WTC11 (cell line): ENCODE results near the gene OLFML3. TPM values are rescaled to one million over a fixed set of nuclear protein-coding genes. Genes with fewer than 3 reads are reported as not detected.

ENCODE experiments used
- ATAC-seq: fragments of 200-7000 bp; cut with Tn5 transposase; 2 replicates; pipeline ENCODE4 v1.10.0; 2021; ENCODE audit warnings: mild to moderate bottlenecking, moderate library complexity
- CTCF ChIA-PET: fragments of 300-600 bp; sonication (Branson Sonifier 250); formaldehyde crosslinking; loops from one replicate; lab custom pipeline; 2021; ENCODE audit warnings: antibody characterized with exemption; lab: Charles Lee
- POLR2A ChIA-PET: fragments of 350-600 bp; sonication (Branson Sonifier 250); formaldehyde crosslinking; loops from one replicate; lab custom pipeline; 2021; ENCODE audit warnings: antibody characterized with exemption; lab: Charles Lee
- DNase-seq: peaks from one replicate; pipeline ENCODE4 v3.0.0; 2021; ENCODE audit warnings: low spot score
- H3K27ac Mint-ChIP-seq: 2 replicates; pipeline ENCODE4 v1.8.0; 2021; ENCODE audit warnings: mixed read lengths
- H3K27me3 Mint-ChIP-seq: 2 replicates; pipeline ENCODE4 v1.8.0; 2021; ENCODE audit warnings: low read depth, mild to moderate bottlenecking, moderate library complexity, mixed read lengths
- H3K36me3 Mint-ChIP-seq: 2 replicates; pipeline ENCODE4 v1.8.0; 2021; ENCODE audit warnings: mixed read lengths
- H3K4me1 Mint-ChIP-seq: 2 replicates; pipeline ENCODE4 v1.8.0; 2022; ENCODE audit warnings: mixed read lengths
- H3K4me3 Mint-ChIP-seq: 2 replicates; pipeline ENCODE4 v1.8.0; 2021; ENCODE audit warnings: mild to moderate bottlenecking, moderate library complexity, mixed read lengths
- H3K9me3 Mint-ChIP-seq: 2 replicates; pipeline ENCODE4 v1.8.0; 2021; ENCODE audit warnings: mixed read lengths
- ELF4 ChIP-seq: sonication (generic); formaldehyde crosslinking; IDR thresholded peaks from 2 replicates; pipeline ENCODE4 v1.8.1; 2022; ENCODE audit warnings: low read depth, mild to moderate bottlenecking, moderate library complexity, missing genetic modification reagents
- ESRRA ChIP-seq: sonication (generic); formaldehyde crosslinking; IDR thresholded peaks from 2 replicates; pipeline ENCODE4 v1.8.1; 2022; ENCODE audit warnings: mild to moderate bottlenecking, missing genetic modification reagents, borderline replicate concordance
- GRHL2 ChIP-seq: fragments of 250-450 bp; sonication (Bioruptor Pico); IDR thresholded peaks from 2 replicates; pipeline ENCODE4 v1.8.0; 2022; ENCODE audit warnings: mild to moderate bottlenecking, moderate library complexity; ENCODE audit not compliant: insufficient replicate concordance, severe bottlenecking
- GTF2I ChIP-seq: fragments of 250-450 bp; sonication (Bioruptor Pico); conservative IDR thresholded peaks from 2 replicates; pipeline ENCODE4 v1.4.0; 2021; ENCODE audit warnings: mild to moderate bottlenecking
- HMGA2 ChIP-seq: fragments of 250-450 bp; sonication (Bioruptor Pico); IDR thresholded peaks from 2 replicates; pipeline ENCODE4 v1.4.0; 2021; ENCODE audit warnings: mild to moderate bottlenecking, moderate library complexity
- JAZF1 ChIP-seq: fragments of 250-450 bp; sonication (Bioruptor Pico); IDR thresholded peaks from 2 replicates; pipeline ENCODE4 v1.9.0; 2021; ENCODE audit warnings: moderate library complexity, mild to moderate bottlenecking, inconsistent platforms
- MXD4 ChIP-seq: fragments of 250-450 bp; sonication (Bioruptor Pico); IDR thresholded peaks from 2 replicates; pipeline ENCODE4 v1.8.0; 2021; ENCODE audit warnings: mild to moderate bottlenecking, moderate library complexity, borderline replicate concordance
- MYBL2 ChIP-seq: sonication (generic); formaldehyde crosslinking; IDR thresholded peaks from 2 replicates; pipeline ENCODE4 v1.8.1; 2023; ENCODE audit warnings: mild to moderate bottlenecking, moderate library complexity, missing genetic modification reagents
- NFATC4 ChIP-seq: fragments of 250-450 bp; sonication (Bioruptor Pico); IDR thresholded peaks from 2 replicates; pipeline ENCODE4 v1.9.0; 2021; ENCODE audit warnings: mild to moderate bottlenecking
- NFE2L1 ChIP-seq: sonication (generic); formaldehyde crosslinking; IDR thresholded peaks from 2 replicates; pipeline ENCODE4 v1.8.1; 2023; ENCODE audit warnings: missing genetic modification reagents
- NR2C2 ChIP-seq: sonication (generic); formaldehyde crosslinking; IDR thresholded peaks from 2 replicates; pipeline ENCODE4 v1.8.0; 2022; ENCODE audit warnings: mild to moderate bottlenecking, missing genetic modification reagents
- PRRX2 ChIP-seq: fragments of 250-450 bp; sonication (Bioruptor Pico); IDR thresholded peaks from 2 replicates; pipeline ENCODE4 v1.8.0; 2021; ENCODE audit warnings: mild to moderate bottlenecking
- SMAD4 ChIP-seq: sonication (generic); formaldehyde crosslinking; IDR thresholded peaks from 2 replicates; pipeline ENCODE4 v1.8.0; 2022; ENCODE audit warnings: mild to moderate bottlenecking, missing genetic modification reagents
- ZNF219 ChIP-seq: sonication (generic); formaldehyde crosslinking; IDR thresholded peaks from 2 replicates; pipeline ENCODE4 v1.8.0; 2023; ENCODE audit warnings: missing genetic modification reagents, mild to moderate bottlenecking, borderline replicate concordance
- ZNF232 ChIP-seq: sonication (generic); formaldehyde crosslinking; IDR thresholded peaks from 2 replicates; pipeline ENCODE4 v1.8.0; 2022; ENCODE audit warnings: mild to moderate bottlenecking, missing genetic modification reagents
- ZNF317 ChIP-seq: sonication (generic); formaldehyde crosslinking; IDR thresholded peaks from 2 replicates; pipeline ENCODE4 v1.8.1; 2023; ENCODE audit warnings: low read depth, mild to moderate bottlenecking, moderate library complexity, missing genetic modification reagents, borderline replicate concordance
- ZNF396 ChIP-seq: fragments of 250-450 bp; sonication (Bioruptor Pico); IDR thresholded peaks from 2 replicates; pipeline ENCODE4 v1.8.0; 2021; ENCODE audit warnings: mild to moderate bottlenecking, moderate library complexity, borderline replicate concordance
- ZNF423 ChIP-seq: fragments of 250-450 bp; sonication (Bioruptor Pico); IDR thresholded peaks from 2 replicates; pipeline ENCODE4 v2.1.2; 2022; ENCODE audit warnings: mild to moderate bottlenecking, moderate library complexity
- total RNA-seq: library from RNA; stranded (reverse); gene quantifications from 3 replicates; pipeline ENCODE4 v1.2.3, GENCODE V29; 2021
- TF ChIP-seq, protein P1 (sequence below): fragments of 250-450 bp; sonication (Bioruptor Pico); IDR thresholded peaks from 2 replicates; pipeline ENCODE4 v1.9.0; 2021; ENCODE audit warnings: moderate library complexity, mild to moderate bottlenecking, inconsistent platforms, borderline replicate concordance
- TF ChIP-seq, protein P2 (sequence below): sonication (generic); formaldehyde crosslinking; IDR thresholded peaks from 2 replicates; pipeline ENCODE4 v1.8.1; 2022; ENCODE audit warnings: mild to moderate bottlenecking, moderate library complexity, missing genetic modification reagents
- TF ChIP-seq, protein P3 (sequence below): sonication (generic); formaldehyde crosslinking; IDR thresholded peaks from 2 replicates; pipeline ENCODE4 v1.8.0; 2023; ENCODE audit warnings: missing genetic modification reagents
- TF ChIP-seq, protein P4 (sequence below): sonication (generic); formaldehyde crosslinking; IDR thresholded peaks from 2 replicates; pipeline ENCODE4 v1.8.1; 2023; ENCODE audit warnings: mild to moderate bottlenecking, missing genetic modification reagents, borderline replicate concordance
- TF ChIP-seq, protein P5 (sequence below): sonication (generic); formaldehyde crosslinking; IDR thresholded peaks from 2 replicates; pipeline ENCODE4 v1.8.0; 2023; ENCODE audit warnings: mild to moderate bottlenecking, missing genetic modification reagents

The OLFML3 gene
- total RNA-seq, 1 experiment from 2014 or later, result 65.8 TPM

DNA sequence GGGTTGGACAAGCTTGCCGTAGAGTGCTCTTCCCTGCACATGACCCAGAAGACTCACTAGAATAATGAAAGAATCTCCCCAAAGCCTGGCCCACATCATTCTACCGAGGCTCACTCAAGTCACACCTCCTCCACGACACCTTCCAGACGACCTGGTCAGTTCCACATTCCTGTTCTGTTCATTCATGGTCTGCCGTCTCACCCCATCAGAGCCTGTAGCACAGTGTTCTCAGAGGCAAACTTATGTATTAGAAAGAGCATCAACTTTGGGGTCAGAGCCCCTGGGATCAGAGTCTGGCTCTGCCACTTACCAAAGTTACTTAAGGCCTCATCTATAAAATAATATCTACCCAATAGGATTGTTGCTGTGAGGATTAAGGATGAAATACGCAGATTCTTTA is 7.5 kb downstream of the OLFML3 start:
- no peak for ATAC-seq

DNA sequence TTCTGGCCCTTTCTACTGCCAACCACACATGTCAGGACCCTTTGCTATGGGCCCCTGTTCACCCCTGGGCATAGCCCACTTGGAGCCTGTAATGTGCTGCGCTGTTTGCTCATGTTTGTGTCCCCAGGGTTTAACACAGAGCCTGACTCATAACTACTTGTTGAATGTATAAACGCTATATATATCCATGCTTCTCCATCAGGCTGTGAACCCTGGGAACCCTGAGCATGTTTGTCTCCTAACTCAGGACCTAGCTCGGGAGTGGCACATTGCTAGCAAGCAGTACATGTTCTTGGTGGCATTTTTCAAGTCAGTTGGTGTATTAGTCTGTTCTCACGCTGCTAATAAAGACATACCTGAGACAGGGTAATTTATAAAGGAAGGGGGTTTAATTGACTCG is 8.0 kb downstream of the OLFML3 start:
- H3K36me3 Mint-ChIP-seq, result peaks cover 50% of the 10 kb centered on the region
- ChIA-PET POLR2A (no interaction called here), CTCF (interaction anchor here (0.6 to 3.0 kb wide), 2 partner anchors 8 to 46 kb away, joined by 3 to 9 read pairs; partner anchors contain the start of gene OLFML3)
- no peak for DNase-seq
- H3K4me1 Mint-ChIP-seq, result peaks cover 16% of the 10 kb centered on the region
- H3K4me3 Mint-ChIP-seq, result no peak overlapping the region
- H3K27me3 Mint-ChIP-seq, result peaks cover 38% of the 10 kb centered on the region
- TF ChIP-seq NFE2L1 (CRISPR knock-in tag) (no peak), MYBL2 (no peak), GRHL2 (CRISPR knock-in tag) (no peak), JAZF1 (CRISPR knock-in tag) (no peak), ESRRA (no peak), ZNF396 (no peak), NFATC4 (CRISPR knock-in tag) (no peak), PRRX2 (CRISPR knock-in tag) (no peak), GTF2I (CRISPR knock-in tag) (no peak), NR2C2 (CRISPR knock-in tag) (no peak)
- TF ChIP-seq, protein P1, sequence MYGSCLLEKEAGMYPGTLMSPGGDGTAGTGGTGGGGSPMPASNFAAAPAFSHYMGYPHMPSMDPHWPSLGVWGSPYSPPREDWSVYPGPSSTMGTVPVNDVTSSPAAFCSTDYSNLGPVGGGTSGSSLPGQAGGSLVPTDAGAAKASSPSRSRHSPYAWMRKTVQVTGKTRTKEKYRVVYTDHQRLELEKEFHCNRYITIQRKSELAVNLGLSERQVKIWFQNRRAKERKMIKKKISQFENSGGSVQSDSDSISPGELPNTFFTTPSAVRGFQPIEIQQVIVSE (CRISPR knock-in tag), result no peak
- TF ChIP-seq, protein P2, sequence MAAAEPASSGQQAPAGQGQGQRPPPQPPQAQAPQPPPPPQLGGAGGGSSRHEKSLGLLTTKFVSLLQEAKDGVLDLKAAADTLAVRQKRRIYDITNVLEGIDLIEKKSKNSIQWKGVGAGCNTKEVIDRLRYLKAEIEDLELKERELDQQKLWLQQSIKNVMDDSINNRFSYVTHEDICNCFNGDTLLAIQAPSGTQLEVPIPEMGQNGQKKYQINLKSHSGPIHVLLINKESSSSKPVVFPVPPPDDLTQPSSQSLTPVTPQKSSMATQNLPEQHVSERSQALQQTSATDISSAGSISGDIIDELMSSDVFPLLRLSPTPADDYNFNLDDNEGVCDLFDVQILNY (CRISPR knock-in tag), result no peak
- ATAC-seq, result no peak
- H3K27ac Mint-ChIP-seq, result no peak overlapping the region
- peaks cover 45% of the 10 kb centered on the region for H3K9me3 Mint-ChIP-seq

More for the DNA sequence above, 7.5 kb downstream of the OLFML3 start:
- peaks cover 38% of the 10 kb centered on the region for H3K27me3 Mint-ChIP-seq
- CTCF ChIA-PET, result interaction anchor here (0.6 to 3.0 kb wide), 2 partner anchors 8 to 46 kb away, joined by 3 to 9 read pairs; partner anchors contain the start of gene OLFML3
- no peak overlapping the region; the same call in 1 of the 2 replicates for H3K27ac Mint-ChIP-seq
- H3K36me3 Mint-ChIP-seq, result peaks cover 52% of the 10 kb centered on the region
- TF ChIP-seq ZNF317 (peak; percentile 90), ZNF219 (no peak), HMGA2 (no peak), MXD4 (CRISPR knock-in tag) (no peak), GTF2I (CRISPR knock-in tag) (no peak), ZNF423 (CRISPR knock-in tag) (no peak)
- TF ChIP-seq, protein P3, sequence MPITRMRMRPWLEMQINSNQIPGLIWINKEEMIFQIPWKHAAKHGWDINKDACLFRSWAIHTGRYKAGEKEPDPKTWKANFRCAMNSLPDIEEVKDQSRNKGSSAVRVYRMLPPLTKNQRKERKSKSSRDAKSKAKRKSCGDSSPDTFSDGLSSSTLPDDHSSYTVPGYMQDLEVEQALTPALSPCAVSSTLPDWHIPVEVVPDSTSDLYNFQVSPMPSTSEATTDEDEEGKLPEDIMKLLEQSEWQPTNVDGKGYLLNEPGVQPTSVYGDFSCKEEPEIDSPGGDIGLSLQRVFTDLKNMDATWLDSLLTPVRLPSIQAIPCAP (CRISPR knock-in tag), result no peak
- POLR2A ChIA-PET, result no interaction called here
- no peak for DNase-seq
- peaks cover 20% of the 10 kb centered on the region for H3K4me1 Mint-ChIP-seq
- H3K4me3 Mint-ChIP-seq, result no peak overlapping the region
- H3K9me3 Mint-ChIP-seq, result peaks cover 45% of the 10 kb centered on the region

DNA sequence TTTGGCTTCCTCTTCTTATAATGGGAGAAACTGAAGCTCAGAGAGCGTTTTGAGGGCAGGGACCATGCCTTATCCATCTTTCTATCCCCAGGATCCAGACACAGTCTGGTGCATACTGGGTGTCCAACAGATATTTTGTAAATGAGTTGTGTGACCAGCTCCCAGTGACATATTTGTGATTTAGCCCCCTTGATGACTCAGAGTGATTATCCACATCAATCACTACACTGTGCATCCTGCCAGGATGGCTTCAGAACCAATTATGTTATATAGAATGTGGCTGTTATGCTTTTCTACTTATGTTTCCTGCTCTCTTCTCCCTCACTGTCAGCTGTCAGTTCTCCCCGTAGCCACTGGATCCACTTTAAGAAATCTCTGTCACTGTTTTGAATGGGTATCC is 11.3 kb downstream of the OLFML3 start:
- TF ChIP-seq SMAD4, result no peak
- CTCF ChIA-PET, result interaction anchor here (1.3 to 1.9 kb wide), 2 partner anchors 12 to 14 kb away, joined by 3 to 10 read pairs; partner anchors contain the start of gene OLFML3
- DNase-seq (no peak), ATAC-seq (no peak)
- POLR2A ChIA-PET, result no interaction called here
- H3K27ac Mint-ChIP-seq, result no peak overlapping the region
- H3K36me3 Mint-ChIP-seq, result peaks cover 44% of the 10 kb centered on the region
- H3K4me1 Mint-ChIP-seq, result 0 out of 2 replicates have a peak, but pooled peaks cover 4% of the 10 kb centered on the region
- H3K9me3 Mint-ChIP-seq, result peaks cover 52% of the 10 kb centered on the region
- no peak overlapping the region for H3K4me3 Mint-ChIP-seq
- peaks cover 42% of the 10 kb centered on the region for H3K27me3 Mint-ChIP-seq

DNA sequence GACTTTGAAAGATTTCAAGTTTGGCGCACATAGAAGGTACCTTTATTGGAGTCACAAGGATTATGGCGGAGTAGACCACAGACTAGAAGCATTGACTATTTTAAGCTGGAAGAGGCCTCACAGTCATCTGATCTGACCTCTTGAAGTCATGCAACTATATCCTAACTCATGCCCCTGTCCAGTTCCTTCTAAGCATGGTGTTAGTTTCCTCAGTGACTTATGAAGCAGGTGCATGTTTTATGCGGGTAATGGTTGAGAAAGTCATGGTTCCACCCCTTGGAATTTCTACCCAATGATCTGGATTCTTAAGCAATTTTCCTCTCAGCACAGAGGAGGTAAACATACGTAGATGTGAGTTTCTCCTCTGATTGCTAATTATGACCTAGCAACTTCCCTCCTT is 11.7 kb downstream of the OLFML3 start:
- no peak overlapping the region for H3K27ac Mint-ChIP-seq
- H3K27me3 Mint-ChIP-seq, result peaks cover 39% of the 10 kb centered on the region
- ATAC-seq, result no peak
- 0 out of 2 replicates have a peak, but pooled peaks cover 4% of the 10 kb centered on the region for H3K4me1 Mint-ChIP-seq
- H3K36me3 Mint-ChIP-seq, result peaks cover 41% of the 10 kb centered on the region
- H3K9me3 Mint-ChIP-seq, result peaks cover 51% of the 10 kb centered on the region
- POLR2A ChIA-PET, result no interaction called here
- DNase-seq, result no peak
- CTCF ChIA-PET, result interaction anchor here (1.9 kb wide), 1 partner anchor 12 kb away, joined by 10 read pairs; the partner anchor contains the start of gene OLFML3
- no peak overlapping the region for H3K4me3 Mint-ChIP-seq
- TF ChIP-seq ZNF232 (CRISPR knock-in tag) (no peak), ELF4 (CRISPR knock-in tag) (no peak)
- TF ChIP-seq, protein P4, sequence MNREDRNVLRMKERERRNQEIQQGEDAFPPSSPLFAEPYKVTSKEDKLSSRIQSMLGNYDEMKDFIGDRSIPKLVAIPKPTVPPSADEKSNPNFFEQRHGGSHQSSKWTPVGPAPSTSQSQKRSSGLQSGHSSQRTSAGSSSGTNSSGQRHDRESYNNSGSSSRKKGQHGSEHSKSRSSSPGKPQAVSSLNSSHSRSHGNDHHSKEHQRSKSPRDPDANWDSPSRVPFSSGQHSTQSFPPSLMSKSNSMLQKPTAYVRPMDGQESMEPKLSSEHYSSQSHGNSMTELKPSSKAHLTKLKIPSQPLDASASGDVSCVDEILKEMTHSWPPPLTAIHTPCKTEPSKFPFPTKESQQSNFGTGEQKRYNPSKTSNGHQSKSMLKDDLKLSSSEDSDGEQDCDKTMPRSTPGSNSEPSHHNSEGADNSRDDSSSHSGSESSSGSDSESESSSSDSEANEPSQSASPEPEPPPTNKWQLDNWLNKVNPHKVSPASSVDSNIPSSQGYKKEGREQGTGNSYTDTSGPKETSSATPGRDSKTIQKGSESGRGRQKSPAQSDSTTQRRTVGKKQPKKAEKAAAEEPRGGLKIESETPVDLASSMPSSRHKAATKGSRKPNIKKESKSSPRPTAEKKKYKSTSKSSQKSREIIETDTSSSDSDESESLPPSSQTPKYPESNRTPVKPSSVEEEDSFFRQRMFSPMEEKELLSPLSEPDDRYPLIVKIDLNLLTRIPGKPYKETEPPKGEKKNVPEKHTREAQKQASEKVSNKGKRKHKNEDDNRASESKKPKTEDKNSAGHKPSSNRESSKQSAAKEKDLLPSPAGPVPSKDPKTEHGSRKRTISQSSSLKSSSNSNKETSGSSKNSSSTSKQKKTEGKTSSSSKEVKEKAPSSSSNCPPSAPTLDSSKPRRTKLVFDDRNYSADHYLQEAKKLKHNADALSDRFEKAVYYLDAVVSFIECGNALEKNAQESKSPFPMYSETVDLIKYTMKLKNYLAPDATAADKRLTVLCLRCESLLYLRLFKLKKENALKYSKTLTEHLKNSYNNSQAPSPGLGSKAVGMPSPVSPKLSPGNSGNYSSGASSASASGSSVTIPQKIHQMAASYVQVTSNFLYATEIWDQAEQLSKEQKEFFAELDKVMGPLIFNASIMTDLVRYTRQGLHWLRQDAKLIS (CRISPR knock-in tag), result no peak
- TF ChIP-seq, protein P5, sequence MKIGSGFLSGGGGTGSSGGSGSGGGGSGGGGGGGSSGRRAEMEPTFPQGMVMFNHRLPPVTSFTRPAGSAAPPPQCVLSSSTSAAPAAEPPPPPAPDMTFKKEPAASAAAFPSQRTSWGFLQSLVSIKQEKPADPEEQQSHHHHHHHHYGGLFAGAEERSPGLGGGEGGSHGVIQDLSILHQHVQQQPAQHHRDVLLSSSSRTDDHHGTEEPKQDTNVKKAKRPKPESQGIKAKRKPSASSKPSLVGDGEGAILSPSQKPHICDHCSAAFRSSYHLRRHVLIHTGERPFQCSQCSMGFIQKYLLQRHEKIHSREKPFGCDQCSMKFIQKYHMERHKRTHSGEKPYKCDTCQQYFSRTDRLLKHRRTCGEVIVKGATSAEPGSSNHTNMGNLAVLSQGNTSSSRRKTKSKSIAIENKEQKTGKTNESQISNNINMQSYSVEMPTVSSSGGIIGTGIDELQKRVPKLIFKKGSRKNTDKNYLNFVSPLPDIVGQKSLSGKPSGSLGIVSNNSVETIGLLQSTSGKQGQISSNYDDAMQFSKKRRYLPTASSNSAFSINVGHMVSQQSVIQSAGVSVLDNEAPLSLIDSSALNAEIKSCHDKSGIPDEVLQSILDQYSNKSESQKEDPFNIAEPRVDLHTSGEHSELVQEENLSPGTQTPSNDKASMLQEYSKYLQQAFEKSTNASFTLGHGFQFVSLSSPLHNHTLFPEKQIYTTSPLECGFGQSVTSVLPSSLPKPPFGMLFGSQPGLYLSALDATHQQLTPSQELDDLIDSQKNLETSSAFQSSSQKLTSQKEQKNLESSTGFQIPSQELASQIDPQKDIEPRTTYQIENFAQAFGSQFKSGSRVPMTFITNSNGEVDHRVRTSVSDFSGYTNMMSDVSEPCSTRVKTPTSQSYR (CRISPR knock-in tag), result no peak
